H1 (cell line): ENCODE measurements around the gene PRR14L. TPM values are rescaled to one million over a fixed set of nuclear protein-coding genes. Genes with fewer than 3 reads are reported as not detected.

Experiments
- EP300 ChIP-seq, 2 experiments: IDR thresholded peaks; 1 replicate in 1 of 2; 2 replicates in 1 of 2; pipeline ENCODE4 v1.6.1; 2011 to 2012; ENCODE audit warnings: low read depth in 2 of 2, low read length in 2 of 2, mild to moderate bottlenecking in 2 of 2, borderline replicate concordance in 1 of 2, inconsistent platforms in 1 of 2, moderate library complexity in 1 of 2
- polyA plus RNA-seq, 7 experiments: library from polyadenylated mRNA; depleted of rRNA in 3 of 7; stranded (reverse) in 5 of 7; unstranded in 2 of 7; fragments of >200 nt in 5 of 7; fragments of 200-250 nt in 2 of 7; gene quantifications; 1 replicate in 5 of 7; 2 replicates in 1 of 7; 4 replicates in 1 of 7; pipeline versions ENCODE4 v1.2.1 to v1.2.3, GENCODE V29; 2011 to 2013; ENCODE audit warnings: missing spikeins in 2 of 7, mixed read lengths in 2 of 7
- total RNA-seq: library from RNA; stranded (reverse); fragmentation: NEBNext Ultra II Directional; extraction: Animal tissue kit (Norgen Biotek cat#: 25700); gene quantifications from 2 replicates; pipeline ENCODE4 v1.2.1, GENCODE V29; 2021
- TF ChIP-seq, protein P1 (sequence below): IDR thresholded peaks from 2 replicates; pipeline ENCODE4 v1.6.1; 2012; ENCODE audit warnings: low read length, inconsistent platforms

Gene PRR14L
- total and polyA plus RNA-seq, 2 of the 8 experiments (the other 6 are each of a cell fraction or from before 2014, with no cell fraction given): 26.5 to 98.6 TPM

DNA sequence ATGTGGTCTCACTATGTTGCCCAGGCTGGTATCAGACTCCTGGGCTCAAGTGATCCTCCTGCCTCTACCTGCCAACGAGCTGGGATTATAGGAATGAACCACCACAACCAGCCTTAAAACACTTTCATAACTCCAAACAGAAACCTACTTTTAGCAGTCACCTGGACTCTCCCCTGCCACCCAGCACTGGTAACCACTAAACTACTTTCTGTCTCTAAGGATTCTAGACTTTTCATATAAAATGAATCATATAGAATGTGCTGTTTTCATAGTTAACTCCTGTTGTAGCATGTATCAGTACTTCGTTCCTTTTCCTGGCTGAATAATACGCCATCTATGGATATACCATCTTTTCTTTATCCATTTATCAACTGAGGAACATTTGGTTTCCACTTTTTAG is 58.5 kb downstream of the PRR14L start (continued):
- TF ChIP-seq, protein P1, sequence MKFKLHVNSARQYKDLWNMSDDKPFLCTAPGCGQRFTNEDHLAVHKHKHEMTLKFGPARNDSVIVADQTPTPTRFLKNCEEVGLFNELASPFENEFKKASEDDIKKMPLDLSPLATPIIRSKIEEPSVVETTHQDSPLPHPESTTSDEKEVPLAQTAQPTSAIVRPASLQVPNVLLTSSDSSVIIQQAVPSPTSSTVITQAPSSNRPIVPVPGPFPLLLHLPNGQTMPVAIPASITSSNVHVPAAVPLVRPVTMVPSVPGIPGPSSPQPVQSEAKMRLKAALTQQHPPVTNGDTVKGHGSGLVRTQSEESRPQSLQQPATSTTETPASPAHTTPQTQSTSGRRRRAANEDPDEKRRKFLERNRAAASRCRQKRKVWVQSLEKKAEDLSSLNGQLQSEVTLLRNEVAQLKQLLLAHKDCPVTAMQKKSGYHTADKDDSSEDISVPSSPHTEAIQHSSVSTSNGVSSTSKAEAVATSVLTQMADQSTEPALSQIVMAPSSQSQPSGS: no peak
- no peak for TF ChIP-seq EP300 (IDR thresholded peaks at IDR 0.05; ENCODE audit: borderline replicate concordance in 1 of 2, low read depth in 2 of 2, low read length in 2 of 2)
